Activated CD4-positive, alpha-beta T cell treated with anti-CD3 and anti-CD28 coated beads for 36 hours (primary cell): ENCODE results near the gene CYB561D2. TPM values are rescaled to one million over a fixed set of nuclear protein-coding genes. Genes with fewer than 3 reads are reported as not detected.
"Not testable (repeated sequence)": the region's sequence is repeated elsewhere in the genome, so short reads cannot be mapped to it uniquely, and the experiment has no call there.

ENCODE experiments used
- ATAC-seq: fragments of 200-7000 bp; cut with Tn5 transposase; one replicate; pipeline ENCODE4 v1.10.0; 2021; ENCODE audit warnings: mild to moderate bottlenecking, moderate library complexity
- CTCF ChIA-PET: fragments of 350-600 bp; sonication (Branson Sonifier 250); formaldehyde crosslinking; loops from one replicate; lab custom pipeline; 2021; ENCODE audit warnings: antibody characterized with exemption; lab: Charles Lee
- POLR2A ChIA-PET: fragments of 350-600 bp; sonication (Branson Sonifier 250); formaldehyde crosslinking; loops from one replicate; lab custom pipeline; 2021; ENCODE audit warnings: antibody characterized with exemption, inconsistent platforms; lab: Charles Lee
- DNase-seq: peaks from one replicate; pipeline ENCODE4 v3.0.0-alpha.2; 2020
- H3K27ac Mint-ChIP-seq: one replicate; pipeline ENCODE4 v1.8.0; 2021; ENCODE audit warnings: mixed read lengths
- H3K27me3 Mint-ChIP-seq: one replicate; pipeline ENCODE4 v1.8.0; 2021; ENCODE audit warnings: mixed read lengths
- H3K36me3 Mint-ChIP-seq: one replicate; pipeline ENCODE4 v1.8.0; 2021; ENCODE audit warnings: low read depth, mixed read lengths
- H3K4me1 Mint-ChIP-seq: one replicate; pipeline ENCODE4 v1.8.0; 2021; ENCODE audit warnings: mixed read lengths
- H3K4me3 Mint-ChIP-seq: one replicate; pipeline ENCODE4 v1.8.0; 2021; ENCODE audit warnings: mild to moderate bottlenecking, moderate library complexity, mixed read lengths
- H3K9me3 Mint-ChIP-seq: one replicate; pipeline ENCODE4 v1.8.0; 2021; ENCODE audit warnings: low read depth, mixed read lengths
- intact Hi-C, 2 experiments: fragments of 100-400 bp; cut with DNase I in 1 of 2; cut with micrococcal nuclease in 1 of 2; formaldehyde crosslinking; loops; one replicate each; pipeline versions ENCODE4 v1.14.2 to v1.15.1; 2022 to 2024; cut with DNase I, micrococcal nuclease
- total RNA-seq, 2 experiments: library from RNA; stranded (reverse); gene quantifications; one replicate each; pipeline ENCODE4 v1.2.3, GENCODE V29; 2021

The CYB561D2 gene, protein sequence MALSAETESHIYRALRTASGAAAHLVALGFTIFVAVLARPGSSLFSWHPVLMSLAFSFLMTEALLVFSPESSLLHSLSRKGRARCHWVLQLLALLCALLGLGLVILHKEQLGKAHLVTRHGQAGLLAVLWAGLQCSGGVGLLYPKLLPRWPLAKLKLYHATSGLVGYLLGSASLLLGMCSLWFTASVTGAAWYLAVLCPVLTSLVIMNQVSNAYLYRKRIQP
- total RNA-seq = 10 to 100 TPM; 10.3 to 14.3 TPM

DNA sequence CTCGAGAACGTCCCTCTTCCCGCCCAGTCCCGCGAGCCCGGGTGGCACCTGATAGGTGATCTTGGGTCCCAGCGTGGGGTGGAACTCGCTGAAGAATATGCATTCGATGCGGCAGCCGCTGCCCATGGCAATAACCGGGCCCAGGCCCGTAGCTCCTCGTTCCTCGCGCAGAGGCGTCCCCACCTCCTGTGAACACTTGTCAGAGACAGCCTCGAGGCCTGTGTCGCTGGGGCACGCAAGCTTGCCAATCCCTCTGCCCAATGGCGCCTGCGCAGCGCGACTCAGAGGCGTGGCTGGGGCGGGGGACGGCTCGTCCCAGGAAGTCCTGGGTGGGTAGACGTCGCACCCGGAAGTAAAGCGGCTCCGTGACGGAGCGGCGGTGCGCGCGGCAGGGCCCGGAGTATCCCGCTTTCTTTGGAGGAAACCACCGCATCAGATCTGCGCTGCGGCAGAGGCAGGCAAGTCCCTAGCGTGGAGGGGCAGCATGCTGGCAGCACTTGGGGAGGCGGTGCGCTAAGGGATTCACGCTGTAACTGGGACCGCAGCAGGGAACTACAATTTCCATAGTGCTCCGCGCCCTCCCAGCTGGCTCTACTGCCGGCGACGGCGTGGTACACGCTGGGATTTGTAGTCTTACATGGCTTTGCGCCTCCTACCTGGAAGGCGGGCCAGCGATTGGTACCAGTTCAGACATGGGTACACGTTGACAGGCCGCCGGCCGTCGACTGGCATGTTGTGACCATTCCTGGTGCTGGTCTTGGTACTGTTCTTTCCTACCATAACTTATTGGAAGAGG is at the start of gene CYB561D2, which contains the start of gene NPRL2:
TSS of gene CYB561D2 (plus strand) at position 336 of the 796 bp plus-strand sequence. CDS start 572 bp downstream, outside the sequence.
TSS of gene NPRL2 (minus strand) at position 249 of the 796 bp plus-strand sequence. CDS start at position 126, 123 bp downstream.
- H3K4me3 Mint-ChIP-seq = peak within 1 kb of the TSS; percentile 90
- intact Hi-C loops = loop anchor here (1.0 to 10.0 kb wide), 14 partner anchors 9 to 1707 kb away; partner anchors contain the start of genes CISH (in 2 of the 2), HEMK1 (in 2 of the 2), IFRD2 (in 2 of the 2) and TMEM115 (in 2 of the 2)
- peak within 1 kb of the TSS; percentile 97 for H3K27ac Mint-ChIP-seq
- H3K27me3 Mint-ChIP-seq = no peaks in the 10 kb centered on the region
- CTCF ChIA-PET = interaction anchor here (0.5 to 1.9 kb wide), 14 partner anchors 8 to 267 kb away, joined by 3 to 17 read pairs (median 4); partner anchors contain the start of genes C3orf18, GNAI2, HYAL3 and NAA80
- ATAC-seq (peak; percentile 90), DNase-seq (peak; percentile 99)
- POLR2A ChIA-PET = interaction anchor here (0.5 to 2.7 kb wide), 10 partner anchors 8 to 396 kb away, joined by 3 to 20 read pairs (median 5); partner anchors contain the start of genes CISH, HYAL3, NAA80 and RASSF1
- peaks cover 55% of the 10 kb centered on the region for H3K4me1 Mint-ChIP-seq
- peaks cover 31% of the 10 kb centered on the region for H3K36me3 Mint-ChIP-seq
- H3K9me3 Mint-ChIP-seq = no peaks in the 10 kb centered on the region

DNA sequence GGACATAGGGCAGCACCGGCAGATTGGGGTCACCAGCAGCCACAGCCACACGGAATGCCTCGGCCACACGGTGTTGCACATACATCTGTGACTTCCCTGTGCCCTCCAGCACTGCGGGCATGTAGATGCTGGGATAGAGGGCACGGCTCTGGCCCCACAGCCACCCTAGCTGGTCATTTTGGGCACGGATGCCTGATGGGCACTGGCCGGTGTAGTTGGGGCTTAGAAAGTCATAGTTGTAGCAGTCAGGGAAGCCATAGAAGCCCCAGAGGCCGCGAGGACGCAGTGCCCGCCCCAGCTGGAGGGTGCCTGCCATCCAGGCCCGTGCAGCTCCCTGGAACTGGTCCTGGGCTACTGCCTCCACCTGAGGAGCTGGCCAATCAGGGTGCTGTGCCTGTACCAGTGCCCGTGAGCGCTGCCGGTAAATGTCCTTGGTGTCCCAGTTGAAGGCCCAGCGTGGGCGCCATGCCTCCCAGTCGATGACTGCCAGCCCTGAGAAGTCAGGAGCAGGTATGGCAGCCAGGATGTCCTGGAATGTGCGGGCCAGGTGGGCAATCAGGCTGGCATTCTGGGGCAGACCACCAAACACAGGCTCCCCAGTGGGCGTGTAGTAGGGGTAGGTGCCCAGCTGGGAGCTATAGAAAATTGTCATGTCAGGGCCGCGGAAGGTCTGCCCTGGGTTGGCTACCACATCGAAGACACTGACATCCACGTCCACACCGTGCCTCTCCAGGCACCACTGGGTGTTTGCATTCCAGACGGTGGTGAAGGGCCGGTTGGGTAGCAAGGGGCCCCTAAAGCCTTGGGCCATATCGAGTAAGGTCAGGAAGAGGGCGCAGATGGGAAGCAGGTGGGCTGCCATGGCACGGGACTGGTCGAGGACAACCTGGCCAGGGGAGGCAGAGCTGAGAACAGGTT is 48.3 kb upstream of the CYB561D2 start:
- DNase-seq = no peak
- intact Hi-C loops = no loop called here

DNA sequence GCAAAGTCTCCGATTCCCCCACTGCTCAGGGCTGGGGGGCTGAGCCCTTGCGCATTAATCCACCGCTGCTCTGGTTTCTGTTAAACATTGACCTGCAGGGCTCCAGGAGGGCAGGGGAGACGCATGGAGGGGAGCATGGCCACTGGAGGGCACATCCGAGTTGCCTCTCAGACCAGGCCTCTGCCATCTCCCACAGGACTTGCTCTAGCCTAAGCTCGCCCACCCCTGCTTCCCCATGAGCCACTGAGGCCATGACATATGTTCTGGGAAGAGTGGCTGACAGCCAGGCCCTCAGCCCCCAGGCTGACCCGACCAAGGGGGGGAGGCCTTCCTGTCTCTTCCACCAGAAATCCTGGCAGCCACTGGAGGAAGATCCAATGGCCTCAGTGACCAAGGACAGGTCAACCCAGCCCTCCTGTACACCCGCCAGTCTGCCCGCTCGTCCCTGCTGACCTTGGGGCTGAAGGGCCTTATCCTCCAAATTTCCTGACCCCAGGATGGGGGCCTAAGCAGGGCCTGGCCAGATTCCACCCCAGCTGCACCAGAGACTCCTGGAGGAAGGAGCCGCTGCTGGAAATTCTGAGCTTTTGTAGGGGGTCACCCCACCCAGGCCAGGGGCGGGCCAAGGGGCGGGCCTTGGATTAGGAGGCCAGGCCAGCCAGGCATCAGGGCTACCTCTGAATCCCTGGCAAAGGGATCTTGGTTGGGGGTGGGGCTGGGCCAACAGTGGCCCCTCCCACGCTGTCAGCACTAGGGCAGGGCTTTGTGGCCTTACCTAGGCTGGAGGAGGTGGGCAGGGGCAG is 47.4 kb upstream of the CYB561D2 start, which contains the start of gene HYAL1:
TSS of gene HYAL1 (minus strand) at position 562 of the 803 bp plus-strand sequence. CDS start 618 bp downstream, outside the sequence.
- CTCF ChIA-PET = interaction anchor here (0.9 kb wide), 1 partner anchor 11 kb away, joined by 4 read pairs; no protein-coding TSS in a partner anchor
- POLR2A ChIA-PET = no interaction called here

More for the DNA sequence above, 48.3 kb upstream of the CYB561D2 start:
- no peak for ATAC-seq
- Mint-ChIP-seq H3K4me3 (no peak overlapping the region), H3K9me3 (no peaks in the 10 kb centered on the region), H3K27ac (no peak overlapping the region), H3K27me3 (no peaks in the 10 kb centered on the region), H3K36me3 (no peaks in the 10 kb centered on the region), H3K4me1 (peaks cover 19% of the 10 kb centered on the region)
- POLR2A ChIA-PET = no interaction called here
- CTCF ChIA-PET = interaction anchor here (0.9 kb wide), 1 partner anchor 12 kb away, joined by 4 read pairs; no protein-coding TSS in a partner anchor

DNA sequence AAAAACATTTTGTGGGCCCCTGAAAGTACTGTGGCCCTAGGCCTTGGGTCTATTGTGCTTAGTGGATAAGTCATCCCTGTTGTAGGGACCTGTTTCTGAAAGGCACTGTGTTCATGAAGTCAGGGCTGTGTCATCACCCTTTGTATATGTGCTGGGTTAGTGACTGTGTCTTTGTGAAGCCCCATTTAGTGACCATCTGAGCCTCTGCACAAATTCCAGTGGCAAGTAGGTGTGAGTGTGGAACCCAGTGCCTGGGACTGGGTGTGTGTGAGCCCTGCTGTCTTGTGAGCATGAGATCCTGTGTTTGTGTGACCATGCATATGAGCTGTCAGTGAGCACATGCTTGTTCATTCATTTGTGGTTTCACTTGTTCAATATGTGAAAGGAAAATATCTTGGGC is 46.1 kb upstream of the CYB561D2 start:
- ChIA-PET POLR2A (interaction anchor here (0.7 to 0.8 kb wide), 3 partner anchors 11 to 277 kb away, joined by 3 to 5 read pairs (median 3); no protein-coding TSS in a partner anchor), CTCF (interaction anchor here (1.5 kb wide), 1 partner anchor 9 kb away, joined by 4 read pairs; no protein-coding TSS in a partner anchor)
- no peak overlapping the region for H3K27ac Mint-ChIP-seq
- no peak for DNase-seq
- H3K36me3 Mint-ChIP-seq = peaks cover 5% of the 10 kb centered on the region
- H3K9me3 Mint-ChIP-seq = no peaks in the 10 kb centered on the region
- intact Hi-C loops = no loop called here
- peaks cover 14% of the 10 kb centered on the region for H3K4me1 Mint-ChIP-seq
- no peaks in the 10 kb centered on the region for H3K27me3 Mint-ChIP-seq
- no peak overlapping the region for H3K4me3 Mint-ChIP-seq
- ATAC-seq = peak; percentile 64

More for the DNA sequence above, 47.4 kb upstream of the CYB561D2 start, which contains the start of gene HYAL1:
- Mint-ChIP-seq H3K4me1 (peaks cover 15% of the 10 kb centered on the region), H3K36me3 (no peaks in the 10 kb centered on the region), H3K4me3 (no peak within 1 kb of the TSS), H3K9me3 (no peaks in the 10 kb centered on the region), H3K27ac (no peak within 1 kb of the TSS), H3K27me3 (no peaks in the 10 kb centered on the region)
- no peak for ATAC-seq
- intact Hi-C loops = no loop called here
- DNase-seq = no peak

DNA sequence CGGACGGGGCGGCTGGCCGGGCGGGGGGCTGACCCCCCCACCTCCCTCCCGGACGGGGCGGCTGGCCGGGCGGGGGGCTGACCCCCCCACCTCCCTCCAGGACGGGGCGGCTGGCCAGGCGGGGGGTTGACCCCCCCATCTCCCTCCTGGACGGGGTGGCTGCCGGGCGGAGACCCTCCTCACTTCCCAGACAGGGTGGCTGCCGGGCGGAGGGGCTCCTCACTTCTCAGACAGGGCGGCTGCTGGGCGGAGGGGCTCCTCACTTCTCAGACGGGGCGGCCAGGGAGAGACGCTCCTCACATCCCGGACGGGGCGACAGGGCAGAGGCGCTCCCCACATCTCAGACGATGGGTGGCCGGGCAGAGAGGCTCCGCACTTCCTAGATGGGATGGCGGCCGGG is 38.6 kb upstream of the CYB561D2 start:
- H3K36me3 Mint-ChIP-seq, H3K9me3 Mint-ChIP-seq, CTCF ChIA-PET, H3K4me3 Mint-ChIP-seq, ATAC-seq, POLR2A ChIA-PET, H3K27ac Mint-ChIP-seq, DNase-seq, intact Hi-C loops, H3K27me3 Mint-ChIP-seq: not testable (repeated sequence)
- peaks cover 12% of the 10 kb centered on the region for H3K4me1 Mint-ChIP-seq

DNA sequence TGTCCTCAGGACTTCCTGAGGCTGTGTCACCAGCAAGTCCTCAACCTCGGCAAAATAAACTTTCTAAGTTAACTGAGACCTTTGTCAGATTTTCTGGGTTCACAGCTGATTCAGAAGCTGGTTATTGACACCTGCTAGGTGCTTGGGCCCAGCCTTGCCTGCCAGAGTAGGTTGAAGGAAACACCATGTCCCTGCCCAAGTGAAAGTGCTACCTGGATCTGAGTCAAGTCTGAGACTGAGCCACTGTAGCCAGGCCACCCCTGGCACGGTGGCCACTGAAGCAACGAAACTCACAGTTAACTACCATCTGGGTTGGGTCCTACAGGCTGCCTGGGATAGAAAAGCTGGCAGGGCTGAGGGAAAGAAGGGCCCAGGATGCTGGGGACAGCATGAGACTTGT is 36.3 kb upstream of the CYB561D2 start:
- Mint-ChIP-seq H3K27ac (no peak overlapping the region), H3K36me3 (peaks cover 1% of the 10 kb centered on the region), H3K27me3 (no peaks in the 10 kb centered on the region), H3K4me3 (no peak overlapping the region), H3K4me1 (peaks cover 25% of the 10 kb centered on the region), H3K9me3 (no peaks in the 10 kb centered on the region)
- POLR2A ChIA-PET = no interaction called here
- DNase-seq = no peak
- no peak for ATAC-seq
- intact Hi-C loops = no loop called here
- CTCF ChIA-PET = interaction anchor here (0.6 to 1.0 kb wide), 4 partner anchors 12 to 335 kb away, joined by 3 to 4 read pairs (median 4); no protein-coding TSS in a partner anchor

DNA sequence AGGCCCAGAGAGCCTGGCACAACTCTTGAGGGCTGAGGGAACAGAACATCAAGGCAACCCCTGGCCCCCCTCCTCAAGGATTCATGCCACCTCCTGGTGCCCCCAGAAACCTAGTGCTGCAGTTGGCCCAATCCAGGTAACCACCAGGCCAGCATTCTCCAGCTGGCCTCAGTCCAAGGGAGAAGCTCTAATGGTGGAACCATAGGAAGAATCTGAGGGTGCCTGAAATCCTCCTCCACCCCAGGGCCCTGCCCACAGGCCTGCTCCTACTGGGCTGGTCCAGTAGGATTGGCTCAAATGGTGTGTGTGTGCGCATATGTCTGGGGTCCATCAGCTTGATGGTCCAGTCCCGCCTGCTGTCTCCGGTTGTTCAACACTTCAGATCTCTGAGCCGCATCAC is 35.8 kb upstream of the CYB561D2 start:
- H3K27ac Mint-ChIP-seq = no peak overlapping the region
- peaks cover under 1% of the 10 kb centered on the region for H3K36me3 Mint-ChIP-seq
- H3K9me3 Mint-ChIP-seq = no peaks in the 10 kb centered on the region
- no peak overlapping the region for H3K4me3 Mint-ChIP-seq
- POLR2A ChIA-PET = interaction anchor here (0.6 kb wide), 1 partner anchor 10 kb away, joined by 3 read pairs; no protein-coding TSS in a partner anchor
- H3K27me3 Mint-ChIP-seq = no peaks in the 10 kb centered on the region
- intact Hi-C loops = no loop called here
- ATAC-seq = no peak
- CTCF ChIA-PET = interaction anchor here (0.6 to 1.1 kb wide), 5 partner anchors 12 to 335 kb away, joined by 3 to 4 read pairs (median 3); no protein-coding TSS in a partner anchor
- H3K4me1 Mint-ChIP-seq = peaks cover 29% of the 10 kb centered on the region
- no peak for DNase-seq

DNA sequence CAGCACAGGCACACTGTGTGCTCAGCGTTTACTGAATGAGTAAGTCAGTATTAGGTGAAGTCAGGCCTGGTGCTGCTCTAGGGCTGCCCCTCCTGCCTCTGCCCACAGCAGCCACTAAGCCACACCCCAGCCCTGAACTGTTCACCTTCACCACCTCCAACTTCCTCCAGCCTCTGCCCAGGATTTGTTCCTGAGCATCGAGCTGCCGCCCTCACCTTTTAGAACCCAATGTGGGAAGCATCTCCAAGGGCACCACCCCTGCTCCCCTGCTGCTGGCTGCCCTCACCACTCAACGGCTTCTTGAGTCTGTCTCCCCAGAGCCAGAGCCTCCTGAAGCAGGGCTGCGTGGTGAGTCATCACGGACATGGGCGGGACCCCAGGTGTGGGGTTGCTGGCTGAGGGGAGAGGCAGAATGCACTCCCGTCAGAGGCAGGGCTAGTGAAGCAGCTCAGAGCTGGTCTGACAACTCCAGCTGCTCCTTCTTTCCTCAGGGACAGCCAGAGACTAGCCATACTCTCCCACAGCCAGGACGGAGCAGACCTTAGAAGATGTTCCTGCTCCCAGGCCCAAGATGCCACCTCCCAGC is 33.9 kb upstream of the CYB561D2 start:
- ChIA-PET POLR2A (no interaction called here), CTCF (interaction anchor here (0.6 to 1.5 kb wide), 4 partner anchors 10 to 364 kb away, joined by 3 to 4 read pairs (median 4); no protein-coding TSS in a partner anchor)
- H3K27ac Mint-ChIP-seq = peak overlapping the region; percentile 38
- peak; percentile 70 for DNase-seq
- peak; percentile 46 for ATAC-seq
- H3K9me3 Mint-ChIP-seq = no peaks in the 10 kb centered on the region
- no peaks in the 10 kb centered on the region for H3K27me3 Mint-ChIP-seq
- peaks cover 37% of the 10 kb centered on the region for H3K4me1 Mint-ChIP-seq
- H3K36me3 Mint-ChIP-seq = no peaks in the 10 kb centered on the region
- intact Hi-C loops = no loop called here
- no peak overlapping the region for H3K4me3 Mint-ChIP-seq

DNA sequence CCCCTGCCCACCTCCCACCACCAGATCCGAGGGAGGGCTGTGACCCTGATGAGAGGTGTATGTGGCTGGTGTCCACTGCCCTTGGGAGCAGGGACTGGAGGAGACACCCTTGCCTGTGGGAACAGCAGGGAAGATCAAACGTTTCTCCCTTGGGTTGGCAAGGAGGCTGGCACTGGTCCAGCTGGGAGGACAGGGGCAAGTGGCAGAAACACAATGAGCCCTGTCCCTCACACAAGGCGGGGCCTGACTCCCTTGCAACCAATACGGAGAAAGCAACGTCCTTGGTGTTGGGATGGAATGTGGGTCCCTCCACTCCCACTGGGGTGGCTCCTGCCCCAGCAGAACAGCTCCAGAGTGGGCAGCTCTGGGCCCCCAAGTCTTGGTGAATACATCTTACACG is 33.4 kb upstream of the CYB561D2 start:
- H3K27me3 Mint-ChIP-seq = no peaks in the 10 kb centered on the region
- no peak overlapping the region for H3K4me3 Mint-ChIP-seq
- CTCF ChIA-PET = interaction anchor here (0.5 to 1.5 kb wide), 3 partner anchors 11 to 363 kb away, joined by 3 to 4 read pairs (median 3); no protein-coding TSS in a partner anchor
- peak overlapping the region; percentile 38 for H3K27ac Mint-ChIP-seq
- H3K9me3 Mint-ChIP-seq = no peaks in the 10 kb centered on the region
- peaks cover 37% of the 10 kb centered on the region for H3K4me1 Mint-ChIP-seq
- DNase-seq (no peak), ATAC-seq (no peak)
- H3K36me3 Mint-ChIP-seq = no peaks in the 10 kb centered on the region
- intact Hi-C loops = no loop called here
- POLR2A ChIA-PET = no interaction called here
